Ecto neural progenitor cell (in vitro differentiated cells): ENCODE data around the gene GPAM.
"Not testable (repeated sequence)": the region's sequence is repeated elsewhere in the genome, so short reads cannot be mapped to it uniquely, and the experiment has no call there.

Experiments used
- DNase-seq: peaks from one replicate; pipeline ENCODE4 v3.0.0-alpha.2; 2018; ENCODE audit warnings: low spot score

Gene GPAM

DNA sequence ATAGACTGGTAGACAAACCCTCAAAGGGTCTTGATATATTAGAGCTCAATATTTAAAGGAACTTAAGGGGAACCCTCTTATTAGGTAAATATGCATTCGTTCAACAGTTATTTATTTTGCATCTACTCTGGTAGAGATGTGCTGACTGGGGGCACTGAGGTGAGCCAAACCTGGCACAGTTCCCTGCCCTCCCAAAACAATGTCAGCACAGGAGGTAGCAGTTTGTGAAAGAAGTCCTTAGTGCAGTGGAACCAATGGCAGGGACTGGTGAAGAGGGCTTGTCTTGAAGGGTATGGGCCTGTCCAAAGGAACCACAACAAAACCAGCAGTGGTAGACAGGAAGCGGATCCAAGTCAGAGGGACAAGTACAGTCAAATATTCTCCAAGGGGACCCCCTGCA is 32.6 kb upstream of the GPAM start:
- no peak for DNase-seq

DNA sequence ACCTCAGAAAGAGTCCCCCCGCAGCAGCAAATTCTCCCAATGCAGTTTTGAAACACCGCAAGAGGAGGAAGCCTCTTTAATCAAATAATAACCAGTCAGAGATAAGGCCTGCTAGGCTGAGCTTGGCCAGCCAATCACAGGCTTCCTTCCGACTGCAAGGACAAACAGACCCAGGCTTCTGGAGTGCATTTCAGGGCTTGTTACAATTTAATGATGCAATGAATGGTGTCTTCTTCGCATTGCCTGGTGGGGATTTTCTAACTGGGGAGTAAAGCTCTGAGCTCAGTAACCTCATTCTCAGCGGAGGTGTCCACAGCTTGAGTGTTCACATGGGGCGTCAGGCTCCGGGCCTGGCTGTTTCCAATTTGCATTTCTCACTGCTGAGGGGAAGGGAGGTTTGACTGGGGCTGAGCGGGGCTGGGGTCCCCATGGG is 31.8 kb upstream of the GPAM start:
- no peak for DNase-seq

DNA sequence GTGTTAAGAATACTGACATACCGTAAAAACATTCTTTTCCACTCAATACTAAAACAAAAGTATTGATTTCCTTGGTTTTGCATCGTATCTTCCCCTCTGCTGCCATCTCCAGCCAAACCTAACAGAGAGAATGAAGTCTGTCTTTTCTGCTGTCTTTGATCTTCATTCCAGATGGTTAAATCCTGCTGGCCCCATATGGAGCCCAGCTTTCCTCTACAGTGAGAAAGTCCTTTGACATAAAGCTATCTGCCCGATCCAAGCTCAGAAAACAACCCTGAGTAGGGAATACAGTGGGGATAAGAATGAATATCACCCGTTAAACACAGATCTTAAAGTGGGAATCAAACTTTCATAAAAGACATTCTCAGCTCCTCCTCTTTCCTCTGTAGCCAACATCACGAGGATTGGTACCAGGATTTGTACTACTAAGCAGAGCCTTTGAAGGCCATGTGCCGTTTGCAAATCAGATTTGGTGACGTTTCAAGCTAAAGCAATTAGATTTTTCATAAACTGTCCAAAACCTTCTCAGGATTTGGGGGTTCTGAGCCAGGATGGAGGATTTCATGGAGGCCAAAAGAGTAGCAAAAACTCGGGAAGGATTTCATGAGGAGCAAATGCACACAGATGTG is 30.8 kb upstream of the GPAM start:
- DNase-seq = no peak

DNA sequence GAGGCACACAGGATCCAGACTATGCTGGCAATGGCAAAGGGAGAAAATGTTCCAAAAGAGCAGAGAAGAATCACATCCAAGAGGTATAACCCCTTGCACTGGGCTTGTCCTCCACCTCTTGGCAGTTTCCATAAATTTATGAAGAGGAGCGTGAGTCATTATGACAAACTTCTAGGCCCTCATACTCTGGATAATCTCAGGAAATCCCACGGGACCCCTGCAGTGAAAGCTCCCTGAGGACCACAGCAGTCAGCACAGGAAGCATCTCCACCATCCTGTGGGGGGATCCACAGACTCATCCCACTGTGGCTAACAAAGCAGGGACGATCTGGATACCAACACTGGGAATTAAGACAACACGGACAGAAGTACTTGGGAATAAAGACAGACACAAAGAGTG is 30.3 kb upstream of the GPAM start:
- DNase-seq = no peak

DNA sequence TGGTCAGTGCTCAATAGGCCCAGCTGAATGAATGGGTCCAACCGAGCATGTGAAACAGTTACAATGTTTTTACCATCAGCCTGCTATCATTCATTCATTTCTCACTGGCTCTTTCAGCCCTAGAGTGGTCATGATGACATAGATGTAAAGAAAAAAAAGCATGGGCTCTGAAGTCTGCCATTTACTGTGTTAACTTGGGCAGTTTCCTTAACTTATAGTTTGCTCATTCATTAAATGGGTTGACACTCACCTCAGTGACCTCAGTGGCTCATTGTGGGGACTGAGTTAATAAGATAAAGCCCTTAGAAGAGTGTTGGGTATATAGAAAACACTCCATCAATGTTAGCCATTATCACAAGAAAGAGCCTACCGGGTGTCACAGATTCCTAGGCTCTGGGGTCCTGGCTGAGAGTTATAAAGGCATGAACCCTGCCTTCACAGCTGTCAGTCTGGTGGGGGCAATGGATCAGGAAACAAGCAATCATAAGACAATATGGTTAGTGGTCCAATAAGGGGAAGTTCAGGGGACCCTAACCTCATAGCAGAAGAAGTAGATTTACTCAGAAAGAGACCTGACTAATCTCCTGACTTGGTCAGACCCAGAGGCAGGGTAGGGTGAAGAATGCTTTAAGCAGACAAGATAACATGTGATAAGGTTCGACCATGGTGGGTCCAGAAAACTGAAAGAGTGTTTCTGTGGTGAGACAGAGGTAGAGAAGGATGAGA is 29.7 kb upstream of the GPAM start:
- no peak for DNase-seq

DNA sequence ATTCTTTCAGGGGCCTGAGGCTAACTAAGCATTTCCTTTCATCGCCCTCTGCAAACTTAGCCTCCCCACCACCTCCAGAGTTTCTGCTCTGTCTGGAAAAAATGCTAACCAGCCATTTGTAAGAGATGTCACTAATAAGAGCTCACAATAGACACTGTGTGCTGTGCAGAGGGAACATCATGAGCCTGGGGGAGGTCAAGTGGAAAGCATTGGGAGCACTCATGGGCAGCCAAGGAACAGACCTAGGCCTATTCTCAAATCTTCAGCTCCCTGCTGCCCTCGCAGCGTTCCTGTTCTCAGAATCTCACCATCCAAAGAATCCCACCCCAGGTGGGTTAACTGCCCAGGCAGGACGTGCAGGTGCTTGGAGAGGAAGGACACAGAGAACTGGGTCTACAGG is 27.1 kb upstream of the GPAM start:
- DNase-seq = no peak

DNA sequence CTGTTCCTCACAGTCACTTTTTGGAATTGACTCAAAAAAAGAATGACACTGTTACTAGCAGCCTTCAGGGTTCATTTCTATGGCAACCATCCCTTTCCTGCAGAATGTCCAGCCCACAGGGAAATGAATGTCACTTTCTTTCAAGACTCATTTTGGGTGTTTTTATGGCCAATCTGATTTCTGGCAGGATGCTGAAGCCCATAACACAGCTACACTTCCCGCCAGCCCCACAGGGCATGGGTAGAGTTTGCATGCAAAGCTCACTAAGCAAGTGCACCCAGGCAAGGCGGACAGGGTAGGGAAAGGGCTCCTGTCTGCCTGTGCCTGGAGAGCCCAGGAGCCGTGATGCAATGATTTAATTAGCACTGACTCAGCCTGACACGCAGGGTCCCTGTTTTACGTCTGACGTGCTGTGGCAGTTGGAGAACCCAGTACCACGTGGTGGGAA is 26.1 kb upstream of the GPAM start:
- no peak for DNase-seq

DNA sequence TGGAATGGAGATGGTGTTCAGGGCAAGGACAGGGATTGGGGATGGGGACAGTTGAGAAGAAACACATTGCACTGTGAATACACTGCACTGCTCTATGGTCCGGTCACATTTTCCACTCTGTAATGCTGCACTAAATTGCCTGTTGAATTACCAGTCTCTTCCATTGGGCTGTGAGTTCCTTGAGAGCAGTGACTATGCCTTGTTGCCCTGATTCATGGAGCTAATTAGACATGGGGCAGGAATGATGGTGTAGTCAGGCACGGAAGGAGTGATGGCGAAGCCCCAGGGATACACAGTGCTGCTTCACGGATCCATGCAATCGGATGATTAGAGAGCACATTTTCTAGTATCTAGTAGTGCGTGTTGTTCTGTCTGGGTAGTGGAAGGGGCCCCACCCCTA is 25.4 kb upstream of the GPAM start:
- no peak for DNase-seq

DNA sequence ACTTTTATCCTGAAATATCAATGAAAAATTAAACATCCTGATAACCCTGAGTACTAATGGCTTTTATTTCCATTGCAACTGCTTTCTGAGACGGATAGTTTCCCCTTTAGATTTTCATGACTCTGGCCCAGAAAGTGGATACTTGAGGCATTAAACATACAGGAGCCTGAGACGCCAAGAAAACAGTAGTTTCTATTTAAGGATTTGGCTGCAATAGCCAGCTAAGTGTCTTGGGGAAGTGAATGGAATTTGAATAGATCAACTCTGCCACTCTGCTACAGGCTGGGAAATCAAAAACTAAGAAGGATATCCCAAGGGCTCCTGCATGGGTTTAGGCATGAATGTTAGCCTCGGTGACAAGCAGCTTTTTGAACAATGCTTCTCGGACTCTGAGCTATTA is 24.7 kb upstream of the GPAM start:
- DNase-seq = no peak

DNA sequence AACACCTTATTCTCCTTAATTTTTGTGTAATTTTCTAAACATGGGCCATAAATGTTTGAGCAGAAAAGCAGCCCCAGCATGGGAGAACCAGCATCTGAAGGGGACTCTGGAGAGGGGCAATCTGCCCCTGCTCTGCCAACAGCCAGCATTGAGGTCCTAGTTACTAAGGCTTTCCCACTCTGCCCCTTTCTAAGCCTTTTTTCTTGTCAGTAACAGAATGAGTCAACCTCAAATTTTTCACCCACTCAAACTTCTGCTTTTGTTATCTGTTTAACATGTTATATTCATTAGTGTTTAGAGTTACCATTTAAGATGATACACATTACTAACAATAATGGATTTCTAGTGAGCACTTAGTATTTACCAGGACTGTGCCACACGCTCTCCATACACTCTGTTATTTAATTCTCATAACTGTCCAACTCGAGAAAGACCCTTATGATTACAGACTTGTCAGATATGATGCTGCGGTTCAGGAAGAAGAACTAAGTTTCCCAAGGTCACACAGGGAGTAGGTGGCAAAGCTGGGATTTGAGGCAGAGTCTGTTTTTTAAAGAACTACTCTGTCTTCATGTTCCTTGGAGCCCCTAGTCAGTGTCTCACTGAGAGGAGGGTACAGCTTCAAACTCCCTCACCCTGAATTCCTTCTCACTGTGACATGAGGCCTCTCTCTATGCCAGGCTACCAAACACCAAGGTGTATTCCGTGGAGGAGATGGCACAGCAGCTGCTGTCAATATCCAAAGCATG is 19.9 kb upstream of the GPAM start:
- DNase-seq = no peak

DNA sequence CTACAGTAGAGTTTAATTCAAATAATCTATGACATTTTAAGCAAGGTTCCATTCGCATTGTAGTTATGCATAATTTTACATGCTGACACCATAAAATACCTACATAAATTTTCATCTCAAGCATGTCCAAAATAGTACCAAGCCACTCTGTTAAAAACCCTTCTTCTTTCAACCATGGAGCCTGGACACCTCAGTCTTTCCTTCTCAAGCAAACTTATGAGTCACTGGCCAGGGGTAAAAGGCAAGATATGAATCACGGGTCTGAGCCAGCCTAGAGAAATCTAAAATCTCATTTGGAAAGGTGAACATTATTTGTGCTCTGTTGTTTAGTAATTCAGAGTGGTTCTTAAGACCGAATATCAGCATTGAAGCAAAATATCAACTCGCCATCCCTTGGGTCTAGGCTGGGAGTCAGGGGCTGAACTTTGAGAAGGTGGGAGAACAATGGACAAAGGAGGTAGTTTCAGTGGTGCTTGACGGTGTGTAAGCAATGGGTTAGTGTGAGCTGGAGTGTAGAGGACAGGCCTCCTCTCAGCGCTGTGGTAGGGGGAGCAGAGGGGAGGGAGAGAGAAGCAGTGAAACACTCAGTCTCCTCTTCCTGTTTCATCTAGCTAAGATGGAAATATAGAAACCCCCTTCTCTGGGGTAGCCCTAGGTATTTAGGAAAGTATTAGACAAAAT is 19.1 kb upstream of the GPAM start:
- DNase-seq = no peak

DNA sequence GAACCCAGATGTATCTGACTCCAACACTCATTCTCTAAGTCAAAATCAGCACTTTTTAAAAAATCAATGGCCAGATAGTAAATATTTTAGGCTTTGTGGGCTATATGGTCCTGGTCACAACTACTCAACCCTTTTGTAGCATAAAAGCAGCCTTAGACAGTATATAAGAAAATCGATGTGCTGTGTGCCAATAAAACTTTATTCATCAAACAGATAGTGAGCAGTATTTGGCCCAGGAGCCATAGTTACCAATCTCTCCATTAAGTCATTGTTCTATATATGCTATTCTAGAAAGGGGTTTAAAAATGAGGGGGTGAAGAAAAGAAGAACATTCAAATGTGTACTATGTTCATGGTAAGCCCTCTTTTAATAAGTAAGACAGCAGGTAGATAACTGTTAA is 18.5 kb upstream of the GPAM start:
- no peak for DNase-seq

DNA sequence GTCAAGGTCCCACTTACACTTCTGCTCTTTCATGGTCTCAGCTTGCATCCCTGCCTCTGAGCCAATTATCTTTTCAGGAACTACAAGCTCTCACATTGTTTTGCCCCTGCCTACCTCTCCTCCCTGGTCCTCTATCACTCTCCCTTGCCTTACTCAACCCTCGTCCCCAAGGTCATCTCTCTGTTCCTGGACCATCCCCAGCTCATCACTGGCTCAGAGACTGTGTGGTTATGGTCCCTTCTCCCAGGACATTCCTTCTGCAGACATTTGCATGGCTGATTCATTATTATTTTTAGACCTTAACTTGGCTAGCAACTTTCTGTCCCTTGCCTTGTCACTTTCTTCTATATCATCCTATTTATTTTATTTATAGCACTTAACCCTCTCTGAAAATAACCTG is 17.8 kb upstream of the GPAM start:
- DNase-seq = no peak

DNA sequence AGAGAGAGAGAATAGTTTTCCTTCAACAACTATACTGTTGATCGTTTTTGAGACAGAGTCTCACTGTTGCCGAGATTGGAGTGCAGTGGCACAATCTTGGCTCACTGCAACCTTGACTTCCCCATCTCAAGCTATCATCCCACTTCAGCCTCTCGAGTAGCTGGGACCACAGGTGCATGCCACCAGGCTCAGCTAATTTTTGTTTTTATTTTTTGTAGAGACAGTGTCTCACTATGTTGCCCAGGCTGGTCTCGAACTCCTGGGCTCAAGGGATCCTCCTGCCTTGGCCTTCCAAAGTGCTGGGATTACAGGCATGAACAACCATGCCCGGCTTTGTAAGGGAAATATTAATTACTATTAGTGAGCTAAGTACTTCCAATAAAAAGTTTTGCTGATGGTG is 16.7 kb upstream of the GPAM start:
- DNase-seq = not testable (repeated sequence)

DNA sequence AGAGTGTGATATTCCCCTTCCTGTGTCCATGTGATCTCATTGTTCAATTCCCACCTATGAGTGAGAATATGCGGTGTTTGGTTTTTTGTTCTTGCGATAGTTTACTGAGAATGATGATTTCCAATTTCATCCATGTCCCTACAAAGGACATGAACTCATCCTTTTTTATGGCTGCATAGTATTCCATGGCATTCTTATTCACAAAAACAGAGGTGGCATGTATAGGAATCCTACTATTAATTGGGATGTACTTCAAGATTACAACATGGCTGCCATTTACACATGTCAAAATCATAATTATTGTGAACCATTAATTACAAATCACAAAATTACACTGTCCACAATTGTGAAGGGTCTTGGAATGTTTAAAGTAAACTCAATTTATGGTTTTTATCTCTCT is 14.1 kb upstream of the GPAM start:
- DNase-seq = not testable (repeated sequence)

DNA sequence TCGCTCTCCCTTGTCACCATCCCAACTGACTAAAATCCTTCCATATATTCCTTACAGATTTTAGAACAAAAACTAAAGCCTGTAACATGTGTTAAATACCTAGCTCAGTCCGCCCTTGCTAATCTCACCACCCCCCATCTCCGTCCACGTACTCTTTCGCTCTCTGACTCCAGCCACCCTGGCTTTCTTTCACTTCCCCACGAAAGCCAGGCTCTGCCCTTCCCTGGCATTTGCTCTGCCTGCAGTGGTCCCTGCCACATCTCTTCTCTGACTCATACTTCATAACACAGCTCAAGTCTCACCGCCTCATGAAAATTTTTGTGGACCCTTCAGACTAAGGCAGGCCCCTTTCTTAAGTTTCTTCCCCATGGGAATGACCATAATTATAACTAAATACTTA is 11.7 kb upstream of the GPAM start:
- no peak for DNase-seq

DNA sequence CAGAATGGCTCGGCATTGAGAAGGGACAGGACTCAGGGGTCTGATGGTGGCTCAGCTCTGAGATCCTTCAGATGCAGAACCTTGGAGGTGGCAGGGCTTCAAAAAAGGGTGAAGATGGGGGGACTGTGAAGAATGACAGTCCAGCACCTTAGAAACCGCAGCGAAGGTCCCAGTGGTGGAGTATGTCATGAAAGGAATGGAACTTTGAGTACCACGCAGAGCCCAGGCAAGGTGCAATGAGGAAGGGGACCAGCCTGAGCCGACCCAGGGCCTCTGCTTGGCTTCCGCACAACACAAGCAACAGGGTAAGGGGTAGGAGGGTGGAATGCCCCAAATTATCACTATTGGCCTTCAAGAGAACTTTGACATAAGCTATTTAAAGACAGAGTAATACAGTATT is 8.2 kb upstream of the GPAM start:
- DNase-seq = no peak

DNA sequence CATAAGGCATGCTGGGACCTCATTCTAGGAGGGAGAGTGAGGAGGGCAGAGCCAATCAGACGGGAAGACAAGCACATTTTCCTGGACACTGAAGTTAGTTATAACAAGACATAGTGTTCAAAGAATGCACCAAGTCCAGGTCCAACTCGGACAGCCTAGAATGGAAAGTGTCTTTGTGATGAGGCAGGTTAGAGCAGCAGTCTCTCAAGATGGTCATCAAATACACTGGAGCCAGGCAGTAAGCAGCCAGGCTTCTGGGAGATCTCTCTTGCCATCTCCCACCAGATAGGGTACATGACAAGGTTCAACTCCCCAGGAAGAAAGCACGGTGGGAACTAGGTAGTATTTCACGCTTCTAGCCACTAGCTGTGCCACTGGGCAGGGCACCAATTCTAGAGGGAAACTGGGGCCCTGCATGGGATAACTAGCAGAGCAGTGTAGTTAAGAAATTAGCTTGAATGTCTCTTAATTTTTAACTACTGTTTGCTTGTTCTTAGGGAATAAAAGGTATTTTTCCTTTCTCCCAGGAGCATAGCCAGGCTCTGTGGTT is 7.6 kb upstream of the GPAM start:
- no peak for DNase-seq

DNA sequence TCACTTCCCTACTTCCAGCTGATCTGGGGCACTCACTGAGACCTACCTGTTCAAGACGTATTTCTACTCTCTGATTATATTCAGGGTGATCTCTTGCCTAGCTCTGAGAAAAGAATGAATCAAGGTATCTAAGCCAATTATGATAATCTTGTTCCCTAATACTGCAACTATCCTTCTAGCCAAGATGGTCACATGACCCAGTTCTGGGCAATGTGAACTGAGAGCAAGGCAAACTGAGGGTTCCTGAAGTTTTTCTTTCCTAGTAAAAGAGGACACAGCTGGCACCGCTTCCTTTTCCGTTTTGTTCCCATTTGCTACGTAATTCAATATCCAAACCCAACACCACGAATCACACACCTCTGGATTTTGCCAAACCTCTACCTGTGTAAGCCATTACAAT is 5.9 kb upstream of the GPAM start:
- DNase-seq = no peak

DNA sequence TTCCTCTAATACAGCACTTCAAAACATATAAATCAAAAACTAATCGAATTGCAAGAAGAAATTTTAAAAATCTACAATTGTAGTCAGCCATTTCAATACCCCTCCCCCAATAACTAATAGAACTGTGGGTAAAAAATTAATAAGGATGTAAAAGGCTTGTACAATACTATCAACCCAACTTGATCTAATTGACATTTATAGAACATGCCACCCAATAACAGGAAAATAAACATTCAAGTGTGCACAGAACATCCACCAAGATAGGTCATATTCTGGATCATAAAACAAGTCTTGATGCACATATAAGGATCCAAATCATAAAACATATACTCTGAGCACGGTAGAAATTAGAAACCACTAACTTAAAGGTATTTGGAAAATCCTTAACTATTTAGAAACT is 4.0 kb upstream of the GPAM start:
- no peak for DNase-seq

DNA sequence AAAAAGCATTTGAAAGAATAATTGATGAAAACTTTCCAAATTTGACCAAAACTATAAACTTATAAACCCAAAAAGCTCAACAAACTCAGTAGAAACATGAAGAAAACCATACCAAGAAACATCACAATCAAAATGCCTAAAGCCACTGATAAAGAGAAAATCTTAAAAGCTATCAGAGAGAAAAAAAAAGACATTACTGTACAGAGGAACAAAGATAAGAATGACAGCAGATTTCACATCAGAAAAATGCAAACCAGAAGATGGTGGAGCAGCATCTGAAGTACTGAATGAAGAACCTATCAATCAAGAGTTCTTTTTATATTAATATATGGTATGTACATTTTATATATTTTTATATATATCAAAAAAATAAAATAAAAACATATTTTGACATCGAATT is 2.4 kb upstream of the GPAM start:
- DNase-seq = no peak

DNA sequence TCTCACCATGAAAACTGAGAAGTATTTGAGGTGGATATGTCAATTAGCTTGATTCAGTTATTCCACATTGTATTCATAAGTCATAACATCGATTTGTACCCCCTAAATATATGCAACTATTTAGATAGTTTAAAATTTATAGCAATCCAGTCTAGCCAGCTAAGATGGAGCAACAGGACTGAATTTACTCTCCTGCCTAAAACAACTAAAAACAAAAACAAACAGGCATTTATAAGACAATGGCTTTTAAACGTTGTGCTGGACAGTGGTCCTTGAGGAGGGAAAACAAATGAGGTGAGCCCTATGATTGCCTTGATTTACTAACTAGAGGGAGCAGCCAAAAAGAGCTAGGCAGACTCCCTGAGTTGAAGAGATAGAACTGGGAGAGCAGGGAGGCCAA is 814 bp upstream of the GPAM start:
- no peak for DNase-seq

DNA sequence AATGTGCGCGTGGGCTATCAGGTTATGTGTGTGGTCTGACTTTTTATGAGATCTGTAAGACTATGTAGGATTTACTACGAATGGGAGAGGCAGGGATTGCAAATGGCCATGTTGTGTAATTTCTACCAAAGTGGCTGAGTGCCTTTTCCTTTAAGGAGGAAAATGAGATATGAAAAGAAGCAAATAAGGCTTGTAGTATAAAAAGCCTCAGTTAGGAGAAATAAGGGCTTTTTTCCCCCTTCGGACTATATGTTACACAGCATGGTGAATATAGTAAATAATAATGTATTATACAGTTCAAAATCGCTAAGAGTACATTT is 447 bp upstream of the GPAM start:
- DNase-seq = no peak
